Measurements from ENCODE around the gene PCDHAC2. TPM values are rescaled to one million over a fixed set of nuclear protein-coding genes. Genes with fewer than 3 reads are reported as not detected.
A peak's percentile ranks its signal among the peaks of the same experiment; 100 is the strongest.

The PCDHAC2 gene
- total and polyA plus RNA-seq, 8 donors, result 2.8 to 12.6 (median 3.4) TPM

- intact Hi-C loops (cut with DNase I), result no loop called here
- Histone ChIP-seq H3K36me3 (no peaks in the 10 kb centered on the region), H3K27me3 (no peaks in the 10 kb centered on the region), H3K4me3 (no peak overlapping the region), H3K27ac (peak overlapping the region; percentile 40 to 42), H3K4me1 (no peaks in the 10 kb centered on the region), H3K9me3 (no peaks in the 10 kb centered on the region)
- no peak for TF ChIP-seq CTCF (IDR thresholded peaks at IDR 0.05)
- ATAC-seq, result peak; percentile 77
- no peak for DNase-seq
Measured at GRCh38 chr5:140989254-140990020, 23.2 kb downstream of the PCDHAC2 start.

- Histone ChIP-seq H3K4me3 (no peak overlapping the region), H3K27me3 (no peaks in the 10 kb centered on the region), H3K4me1 (no peaks in the 10 kb centered on the region), H3K36me3 (no peaks in the 10 kb centered on the region), H3K27ac (no peak overlapping the region), H3K9me3 (no peaks in the 10 kb centered on the region)
- no peak for DNase-seq
- no peak for TF ChIP-seq CTCF (IDR thresholded peaks at IDR 0.05)
- intact Hi-C loops (cut with DNase I), result no loop called here
- ATAC-seq, result no peak
Measured at GRCh38 chr5:140992828-140993227, 26.6 kb downstream of the PCDHAC2 start.

- H3K27me3 ChIP-seq, result peaks cover 0 to 6% of the 10 kb centered on the region in 2 donors
- no peak overlapping the region for H3K4me3 ChIP-seq
- ATAC-seq (peak; percentile 67), DNase-seq (peak in 1 of 4 donors; percentile 47)
- H3K27ac ChIP-seq, result no peak overlapping the region
- no peaks in the 10 kb centered on the region for H3K9me3 ChIP-seq
- no peaks in the 10 kb centered on the region for H3K4me1 ChIP-seq
- intact Hi-C loops (cut with DNase I), result no loop called here
- H3K36me3 ChIP-seq, result no peaks in the 10 kb centered on the region
- no peak for TF ChIP-seq CTCF (IDR thresholded peaks at IDR 0.05)
Measured at GRCh38 chr5:140996060-140996459, 29.8 kb downstream of the PCDHAC2 start.

- Histone ChIP-seq H3K27ac (no peak overlapping the region), H3K9me3 (no peaks in the 10 kb centered on the region), H3K4me1 (peaks cover 0 to 9% of the 10 kb centered on the region in 2 donors), H3K4me3 (no peak overlapping the region), H3K36me3 (no peaks in the 10 kb centered on the region), H3K27me3 (peaks cover 0 to 28% of the 10 kb centered on the region in 2 donors)
- DNase-seq (no peak), ATAC-seq (no peak)
- TF ChIP-seq CTCF (IDR thresholded peaks at IDR 0.05), result no peak
- intact Hi-C loops (cut with DNase I), result no loop called here
Measured at GRCh38 chr5:140998921-140999410, 32.7 kb downstream of the PCDHAC2 start.

GRCh38 chr5:141001446-141001843 lies 35.2 kb downstream of the PCDHAC2 start:
- intact Hi-C loops (cut with DNase I), result no loop called here
- peak; percentile 71 for ATAC-seq
- H3K4me3 ChIP-seq, result peak overlapping the region; percentile 30 to 32

More at GRCh38 chr5:141001446-141001843, 35.2 kb downstream of the PCDHAC2 start:
- Histone ChIP-seq H3K27ac (peak overlapping the region; percentile 63 to 69), H3K4me1 (peaks cover 0 to 9% of the 10 kb centered on the region in 2 donors), H3K9me3 (no peaks in the 10 kb centered on the region), H3K27me3 (peaks cover 0 to 28% of the 10 kb centered on the region in 2 donors), H3K36me3 (no peaks in the 10 kb centered on the region)
- peak in 1 of 4 donors; percentile 68 for DNase-seq
- no peak for TF ChIP-seq CTCF (IDR thresholded peaks at IDR 0.05)
